ENCODE data around the gene RESP18.

DNA sequence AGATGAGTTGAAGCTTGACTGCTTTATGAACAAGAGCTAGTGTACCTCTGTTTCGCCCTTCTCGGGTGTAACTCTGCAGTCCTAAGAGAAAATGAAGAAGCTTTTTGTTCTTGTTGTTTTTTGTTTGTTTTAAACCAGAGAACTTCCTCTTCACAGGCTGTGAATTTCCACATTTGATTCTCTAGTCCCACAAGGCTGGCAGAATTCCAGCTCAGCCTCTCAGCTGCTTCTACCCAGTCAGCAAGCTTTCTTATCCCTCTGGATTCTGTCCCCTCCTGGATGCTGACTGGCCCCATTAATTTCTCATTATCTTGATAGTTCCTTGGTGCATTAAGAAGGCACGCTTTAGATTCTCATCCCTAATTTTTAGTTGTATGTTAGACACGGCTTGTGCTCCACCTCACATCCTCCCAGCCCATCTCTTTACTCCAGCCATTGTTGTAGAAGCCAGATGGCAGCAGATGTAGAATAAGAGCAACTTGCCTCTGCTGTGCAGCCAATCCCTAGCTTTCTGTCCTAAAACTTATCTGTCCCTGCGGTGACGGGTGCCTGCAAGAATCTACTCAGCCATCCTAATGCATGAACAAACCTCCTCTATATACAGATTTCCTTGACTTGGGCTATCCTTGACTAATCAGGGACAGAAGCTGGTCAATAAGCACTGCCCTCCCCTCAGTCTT, 12.3 kb upstream of the RESP18 start:
- TF ChIP-seq, protein P1, sequence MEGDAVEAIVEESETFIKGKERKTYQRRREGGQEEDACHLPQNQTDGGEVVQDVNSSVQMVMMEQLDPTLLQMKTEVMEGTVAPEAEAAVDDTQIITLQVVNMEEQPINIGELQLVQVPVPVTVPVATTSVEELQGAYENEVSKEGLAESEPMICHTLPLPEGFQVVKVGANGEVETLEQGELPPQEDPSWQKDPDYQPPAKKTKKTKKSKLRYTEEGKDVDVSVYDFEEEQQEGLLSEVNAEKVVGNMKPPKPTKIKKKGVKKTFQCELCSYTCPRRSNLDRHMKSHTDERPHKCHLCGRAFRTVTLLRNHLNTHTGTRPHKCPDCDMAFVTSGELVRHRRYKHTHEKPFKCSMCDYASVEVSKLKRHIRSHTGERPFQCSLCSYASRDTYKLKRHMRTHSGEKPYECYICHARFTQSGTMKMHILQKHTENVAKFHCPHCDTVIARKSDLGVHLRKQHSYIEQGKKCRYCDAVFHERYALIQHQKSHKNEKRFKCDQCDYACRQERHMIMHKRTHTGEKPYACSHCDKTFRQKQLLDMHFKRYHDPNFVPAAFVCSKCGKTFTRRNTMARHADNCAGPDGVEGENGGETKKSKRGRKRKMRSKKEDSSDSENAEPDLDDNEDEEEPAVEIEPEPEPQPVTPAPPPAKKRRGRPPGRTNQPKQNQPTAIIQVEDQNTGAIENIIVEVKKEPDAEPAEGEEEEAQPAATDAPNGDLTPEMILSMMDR (IDR thresholded peaks at IDR 0.05) = no peak
- TF ChIP-seq EZH2 (IDR thresholded peaks at IDR 0.05; ENCODE audit: borderline replicate concordance, insufficient read depth, low read depth, low read length, poor library complexity, severe bottlenecking) = no peak
